Neuronal stem cell (in vitro differentiated cells): ENCODE data around the gene AGBL4.
A peak's percentile ranks its signal among the peaks of the same experiment; 100 is the strongest.
"Not testable (repeated sequence)": the region's sequence is repeated elsewhere in the genome, so short reads cannot be mapped to it uniquely, and the experiment has no call there.

Experiments
- DNase-seq: peaks from one replicate; pipeline ENCODE4 v3.0.0-alpha.2; 2013; ENCODE audit warnings: low spot score
- H2AFZ ChIP-seq: one replicate; pipeline ENCODE4 v1.6.1; 2013; ENCODE audit warnings: mild to moderate bottlenecking, low read length, inconsistent platforms
- H2AK5ac ChIP-seq: 2 replicates; pipeline ENCODE4 v1.6.1; 2013; ENCODE audit warnings: low read depth, mild to moderate bottlenecking, inconsistent platforms, low read length, moderate library complexity, mixed read lengths
- H2BK120ac ChIP-seq: 2 replicates; pipeline ENCODE4 v1.6.1; 2013; ENCODE audit warnings: low read depth, mild to moderate bottlenecking, inconsistent platforms, low read length, moderate library complexity, mixed read lengths
- H2BK12ac ChIP-seq: one replicate; pipeline ENCODE4 v1.6.1; 2013; ENCODE audit warnings: low read length, inconsistent platforms
- H2BK15ac ChIP-seq: 2 replicates; pipeline ENCODE4 v1.6.1; 2013; ENCODE audit warnings: mild to moderate bottlenecking, low read length, inconsistent platforms, mixed read lengths
- H2BK5ac ChIP-seq: one replicate; pipeline ENCODE4 v1.6.1; 2013; ENCODE audit warnings: inconsistent platforms, mild to moderate bottlenecking, low read length, moderate library complexity
- H3K14ac ChIP-seq: one replicate; pipeline ENCODE4 v1.6.1; 2013; ENCODE audit warnings: low read length, inconsistent platforms
- H3K18ac ChIP-seq: 2 replicates; pipeline ENCODE4 v1.6.1; 2013; ENCODE audit warnings: low read length, inconsistent platforms
- H3K23ac ChIP-seq: 2 replicates; pipeline ENCODE4 v1.6.1; 2013; ENCODE audit warnings: low read depth, mild to moderate bottlenecking, mixed read lengths, low read length, inconsistent platforms; ENCODE audit not compliant: poor library complexity
- H3K27ac ChIP-seq: replicated peaks from 3 replicates; pipeline ENCODE4 v1.5.1; 2013; ENCODE audit warnings: low read length, inconsistent platforms
- H3K27me3 ChIP-seq, 3 experiments: 2 replicates each; pipeline ENCODE4 v1.6.1; 2013; ENCODE audit warnings: low read length in 3 of 3, mild to moderate bottlenecking in 2 of 3, inconsistent platforms in 1 of 3, low read depth in 1 of 3, mixed read lengths in 1 of 3, moderate library complexity in 1 of 3; ENCODE audit not compliant: control insufficient read depth in 3 of 3, insufficient read depth in 3 of 3
- H3K36me3 ChIP-seq, 2 donors: replicated peaks in 1 of 2; 2 replicates each; pipeline ENCODE4 v1.6.1; 2013; ENCODE audit warnings: low read length in 2 of 2; ENCODE audit not compliant: control insufficient read depth in 2 of 2, insufficient read depth in 2 of 2
- H3K4ac ChIP-seq: 2 replicates; pipeline ENCODE4 v1.6.1; 2013; ENCODE audit warnings: inconsistent platforms, mild to moderate bottlenecking, low read length, moderate library complexity
- H3K4me1 ChIP-seq, 2 donors: 1 replicate in 1 of 2; 2 replicates in 1 of 2; pipeline ENCODE4 v1.6.1; 2013; ENCODE audit warnings: low read length in 2 of 2, low read depth in 1 of 2; ENCODE audit not compliant: control insufficient read depth in 2 of 2, insufficient read depth in 1 of 2
- H3K4me2 ChIP-seq: one replicate; pipeline ENCODE4 v1.6.1; 2013; ENCODE audit warnings: mild to moderate bottlenecking, low read length, inconsistent platforms; ENCODE audit not compliant: insufficient read depth, poor library complexity, severe bottlenecking
- H3K4me3 ChIP-seq, 2 donors: 2 replicates each; pipeline ENCODE4 v1.5.1; 2013; ENCODE audit warnings: low read length in 2 of 2, mild to moderate bottlenecking in 2 of 2, inconsistent platforms in 1 of 2, moderate library complexity in 1 of 2
- H3K79me1 ChIP-seq: one replicate; pipeline ENCODE4 v1.6.1; 2013; ENCODE audit warnings: low read depth, mild to moderate bottlenecking, inconsistent platforms, low read length, moderate library complexity
- H3K9ac ChIP-seq: one replicate; pipeline ENCODE4 v1.6.1; 2013; ENCODE audit warnings: mild to moderate bottlenecking, low read depth, low read length, inconsistent platforms; ENCODE audit not compliant: poor library complexity
- H3K9me3 ChIP-seq, 2 donors: replicated peaks in 1 of 2; 2 replicates each; pipeline versions ENCODE3 to v1.6.1; 2013; ENCODE audit warnings: low read length in 2 of 2, mild to moderate bottlenecking in 2 of 2, inconsistent platforms in 1 of 2, low read depth in 1 of 2, mixed read lengths in 1 of 2, moderate library complexity in 1 of 2; ENCODE audit not compliant: control insufficient read depth in 2 of 2, insufficient read depth in 1 of 2
- H4K8ac ChIP-seq: one replicate; pipeline ENCODE4 v1.6.1; 2013; ENCODE audit warnings: low read depth, mild to moderate bottlenecking, inconsistent platforms, low read length, moderate library complexity
- H4K91ac ChIP-seq: one replicate; pipeline ENCODE4 v1.6.1; 2013; ENCODE audit warnings: low read length, low read depth, mild to moderate bottlenecking, inconsistent platforms; ENCODE audit not compliant: poor library complexity
- WGBS, 2 donors: extraction: QIAGEN DNeasy Blood & Tissue Kit; methylation state at CpG; one replicate each; pipeline ENCODE4 v1.1.7; 2013; ENCODE audit warnings: missing lambda C conversion rate in 2 of 2, mixed read lengths in 1 of 2; ENCODE audit not compliant: insufficient read length in 2 of 2, insufficient replicate concordance in 1 of 2; ENCODE audit errors: extremely low coverage in 2 of 2; 5-methylcytosine and 5-hydroxymethylcytosine counted together

The AGBL4 gene

DNA sequence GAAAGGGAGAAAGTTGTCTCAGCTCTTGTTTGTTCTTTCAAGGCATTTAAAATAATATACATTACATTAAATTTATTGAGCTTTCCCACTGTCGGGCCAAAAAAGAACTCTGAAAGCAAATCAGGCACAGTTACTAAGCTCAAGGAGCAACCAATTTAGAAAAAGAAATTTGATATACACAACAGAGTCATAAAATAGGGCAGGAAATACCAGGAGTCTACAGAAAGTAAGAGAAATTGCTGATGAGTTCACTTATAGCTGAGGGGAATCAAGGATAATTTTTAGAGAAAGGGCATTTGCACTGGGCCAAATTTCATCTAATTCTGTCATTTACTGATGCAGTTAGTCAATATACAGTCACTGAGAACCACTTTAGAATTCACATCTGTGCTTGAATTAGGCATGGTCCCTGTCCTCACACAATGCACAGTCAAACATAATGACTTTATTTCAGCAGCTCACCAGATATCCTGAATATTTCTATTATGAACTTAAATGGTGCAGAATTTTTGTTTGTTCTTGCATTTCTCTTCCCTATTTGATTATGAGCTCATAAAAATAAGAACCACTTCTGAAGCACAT is 997.4 kb downstream of the AGBL4 start:
- no peaks in the 10 kb centered on the region for H3K4me1 ChIP-seq

DNA sequence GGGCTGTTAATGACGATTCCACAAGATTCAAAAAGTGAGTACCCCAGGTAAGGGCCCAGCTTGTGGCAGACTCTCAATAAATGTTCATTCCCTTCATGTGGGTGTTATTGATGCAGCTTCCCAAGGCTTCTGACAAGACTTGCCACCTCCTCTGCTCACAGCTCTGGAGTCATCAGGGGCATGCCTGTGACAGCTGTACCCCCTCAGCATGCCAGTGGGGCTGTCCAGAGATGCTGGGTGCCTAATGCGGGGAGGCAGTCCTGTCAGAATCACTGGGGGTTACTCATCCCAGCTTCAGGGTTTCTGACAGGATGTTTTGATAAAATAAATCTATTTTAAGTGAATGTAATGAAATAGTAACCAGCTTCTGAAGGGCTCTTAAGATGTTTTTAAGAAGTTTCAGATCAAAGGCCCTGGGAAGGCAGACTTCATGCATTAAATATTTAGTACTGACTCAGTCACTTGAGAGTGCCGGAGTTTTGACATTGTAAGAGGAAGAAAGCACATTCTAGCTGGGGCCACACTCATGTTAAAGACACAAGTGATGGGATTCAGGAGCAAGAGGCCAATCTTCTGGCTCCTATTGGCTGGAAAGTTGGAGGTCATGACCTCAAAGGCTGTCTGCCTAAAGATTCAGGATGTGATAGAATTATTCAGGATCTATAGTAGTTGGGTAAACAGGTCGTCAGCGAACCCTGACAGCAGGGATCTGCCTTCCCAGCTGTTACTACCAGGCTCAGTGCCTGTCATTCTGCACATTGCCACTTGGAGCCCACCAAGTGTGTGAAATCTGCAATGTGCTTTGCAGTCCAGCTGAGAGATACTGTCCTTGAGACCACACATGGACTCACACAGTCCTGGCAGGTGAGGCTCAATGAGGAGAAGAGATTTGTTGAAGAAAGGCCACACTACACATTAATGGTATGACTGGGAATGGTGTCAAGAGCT is 1007.5 kb downstream of the AGBL4 start:
- H3K27ac ChIP-seq: no peak overlapping the region
- no peaks in the 10 kb centered on the region for H3K79me1 ChIP-seq
- no peak overlapping the region for H3K9ac ChIP-seq
- no peaks in the 10 kb centered on the region for H3K9me3 ChIP-seq
- no peak overlapping the region for H2AK5ac ChIP-seq
- no CpG with 5 or more reads among the region's 5 CpGs for WGBS, 2 donors
- no peak overlapping the region for H3K4ac ChIP-seq
- no peak overlapping the region for H4K8ac ChIP-seq
- H3K4me2 ChIP-seq: no peak overlapping the region
- no peak overlapping the region for H3K18ac ChIP-seq
- no peak overlapping the region for H2BK5ac ChIP-seq
- H3K14ac ChIP-seq: peak overlapping the region; percentile 32
- H2BK15ac ChIP-seq: no peak overlapping the region
- H3K4me1 ChIP-seq: no peaks in the 10 kb centered on the region
- no peaks in the 10 kb centered on the region for H3K27me3 ChIP-seq
- no peak overlapping the region for H2BK120ac ChIP-seq
- H2AFZ ChIP-seq: no peak overlapping the region
- no peak overlapping the region for H3K23ac ChIP-seq
- no peak for DNase-seq
- H3K4me3 ChIP-seq: no peak overlapping the region
- H2BK12ac ChIP-seq: no peak overlapping the region
- H4K91ac ChIP-seq: no peak overlapping the region
- no peaks in the 10 kb centered on the region for H3K36me3 ChIP-seq

More for the DNA sequence above, 997.4 kb downstream of the AGBL4 start:
- no peaks in the 10 kb centered on the region for H3K36me3 ChIP-seq
- H3K27me3 ChIP-seq: no peaks in the 10 kb centered on the region
- H4K91ac ChIP-seq: no peak overlapping the region
- no peaks in the 10 kb centered on the region for H3K79me1 ChIP-seq
- no peaks in the 10 kb centered on the region for H3K9me3 ChIP-seq
- DNase-seq: no peak
- H3K9ac ChIP-seq: no peak overlapping the region
- no peak overlapping the region for H3K4me3 ChIP-seq
- H3K4ac ChIP-seq: no peak overlapping the region
- H3K14ac ChIP-seq: no peak overlapping the region
- H2BK5ac ChIP-seq: no peak overlapping the region
- H2BK120ac ChIP-seq: no peak overlapping the region
- no peak overlapping the region for H4K8ac ChIP-seq
- no peak overlapping the region for H2AK5ac ChIP-seq
- H2AFZ ChIP-seq: no peak overlapping the region
- H2BK12ac ChIP-seq: no peak overlapping the region
- no peak overlapping the region for H3K27ac ChIP-seq
- WGBS, 2 donors: no CpG with 5 or more reads among the region's 1 CpG
- H2BK15ac ChIP-seq: no peak overlapping the region
- no peak overlapping the region for H3K23ac ChIP-seq
- no peak overlapping the region for H3K4me2 ChIP-seq
- no peak overlapping the region for H3K18ac ChIP-seq

DNA sequence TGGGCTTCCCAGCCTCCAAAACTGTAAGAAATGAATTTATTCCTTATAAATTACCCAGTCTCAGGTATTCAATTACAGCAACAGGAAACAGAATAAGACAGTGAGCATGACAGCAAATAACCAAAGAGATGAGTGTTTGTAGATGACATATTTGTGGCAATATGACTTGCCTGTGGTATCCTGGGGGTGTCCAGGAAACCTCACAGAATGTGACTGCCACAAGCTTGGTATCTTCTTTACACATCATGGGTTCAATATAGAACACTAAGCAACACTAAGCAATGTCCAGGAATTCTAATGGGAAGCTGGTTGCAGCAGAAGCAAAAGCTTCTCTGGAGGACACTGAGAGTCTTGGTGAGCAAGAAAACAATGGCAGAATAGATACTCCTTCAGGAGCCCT is 1010.7 kb downstream of the AGBL4 start:
- Histone ChIP-seq H3K4me3 (no peak overlapping the region), H3K36me3 (no peaks in the 10 kb centered on the region), H3K4me1 (no peaks in the 10 kb centered on the region), H2BK12ac (no peak overlapping the region), H3K23ac (no peak overlapping the region), H3K9me3 (no peaks in the 10 kb centered on the region), H3K27ac (no peak overlapping the region), H2AK5ac (no peak overlapping the region), H4K91ac (no peak overlapping the region), H2AFZ (no peak overlapping the region), H3K4me2 (no peak overlapping the region), H3K4ac (no peak overlapping the region), H3K9ac (no peak overlapping the region), H2BK5ac (no peak overlapping the region), H3K18ac (no peak overlapping the region), H3K27me3 (no peaks in the 10 kb centered on the region), H3K14ac (no peak overlapping the region), H4K8ac (no peak overlapping the region), H2BK120ac (no peak overlapping the region), H2BK15ac (no peak overlapping the region), H3K79me1 (no peaks in the 10 kb centered on the region)
- no peak for DNase-seq

DNA sequence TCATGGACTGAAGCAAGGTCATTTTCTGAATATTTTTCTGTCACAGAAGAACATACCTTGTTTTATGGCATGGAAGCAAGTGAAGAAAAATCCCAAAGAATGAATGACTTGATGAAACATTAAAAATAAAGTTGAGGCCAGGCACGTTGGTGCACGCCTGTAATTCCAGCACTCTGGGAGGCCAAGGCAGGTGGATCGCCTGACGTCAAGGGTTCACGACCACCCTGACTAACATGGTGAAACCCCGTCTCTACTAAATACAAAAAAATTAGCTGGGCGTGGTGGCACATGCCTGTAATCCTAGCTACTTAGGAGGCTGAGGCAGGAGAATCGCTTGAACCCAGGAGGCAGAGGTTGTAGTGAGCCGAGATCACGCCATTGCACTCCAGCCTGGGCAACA is 1020.8 kb downstream of the AGBL4 start:
- not testable (repeated sequence) for H2AFZ ChIP-seq, H3K23ac ChIP-seq, H3K14ac ChIP-seq, H2BK12ac ChIP-seq, H3K4me2 ChIP-seq, H3K4ac ChIP-seq, H2AK5ac ChIP-seq, H3K4me1 ChIP-seq, H4K91ac ChIP-seq, H2BK120ac ChIP-seq, H3K4me3 ChIP-seq, H3K27ac ChIP-seq, H3K79me1 ChIP-seq, H2BK5ac ChIP-seq, H3K36me3 ChIP-seq, H3K9me3 ChIP-seq, H3K18ac ChIP-seq, H3K27me3 ChIP-seq, H3K9ac ChIP-seq, H4K8ac ChIP-seq, H2BK15ac ChIP-seq, DNase-seq
- no CpG with 5 or more reads among the region's 10 CpGs for WGBS, 2 donors
